Peyer's patch (tissue), 4 donors: ENCODE measurements around the gene AGAP1.

Source experiments
- POLR2A ChIP-seq, 2 donors: fragments of 450-650 bp; IDR thresholded peaks; one replicate each; pipeline ENCODE4 v1.5.1; 2017; ENCODE audit warnings: antibody characterized with exemption in 2 of 2, mild to moderate bottlenecking in 2 of 2, moderate library complexity in 2 of 2
- TF ChIP-seq, protein P1 (sequence below), 6 experiments: fragments of 450-650 bp in 4 of 6; fragments of 200-600 bp in 2 of 6; sonication (generic) in 1 of 6; IDR thresholded peaks; one replicate each; pipeline ENCODE4 v1.5.1; 2017 to 2019; ENCODE audit warnings: antibody characterized with exemption in 6 of 6, mild to moderate bottlenecking in 3 of 6, moderate library complexity in 1 of 6

DNA sequence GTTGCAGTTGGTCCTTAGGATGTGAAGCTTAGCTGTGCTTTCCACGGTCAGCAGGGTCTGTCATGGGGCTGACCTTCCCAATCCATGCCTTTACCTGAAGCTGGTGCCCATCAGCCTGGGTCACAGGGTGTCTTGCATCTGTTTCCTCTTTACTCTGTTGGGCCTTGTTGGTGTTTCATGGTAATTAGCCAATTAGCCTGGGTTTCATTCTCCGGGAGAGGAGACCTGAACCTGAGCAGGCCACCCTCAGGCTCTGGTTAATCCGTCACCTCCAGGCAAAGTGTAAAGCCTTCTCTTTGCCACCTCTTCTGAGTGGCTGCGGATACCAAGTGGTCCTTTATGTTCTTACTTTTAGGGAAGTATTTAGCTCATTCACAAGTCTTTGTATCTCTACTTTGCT lies 534.2 kb downstream of the AGAP1 start:
- no peak for TF ChIP-seq POLR2A (IDR thresholded peaks at IDR 0.05)
- TF ChIP-seq, protein P1, sequence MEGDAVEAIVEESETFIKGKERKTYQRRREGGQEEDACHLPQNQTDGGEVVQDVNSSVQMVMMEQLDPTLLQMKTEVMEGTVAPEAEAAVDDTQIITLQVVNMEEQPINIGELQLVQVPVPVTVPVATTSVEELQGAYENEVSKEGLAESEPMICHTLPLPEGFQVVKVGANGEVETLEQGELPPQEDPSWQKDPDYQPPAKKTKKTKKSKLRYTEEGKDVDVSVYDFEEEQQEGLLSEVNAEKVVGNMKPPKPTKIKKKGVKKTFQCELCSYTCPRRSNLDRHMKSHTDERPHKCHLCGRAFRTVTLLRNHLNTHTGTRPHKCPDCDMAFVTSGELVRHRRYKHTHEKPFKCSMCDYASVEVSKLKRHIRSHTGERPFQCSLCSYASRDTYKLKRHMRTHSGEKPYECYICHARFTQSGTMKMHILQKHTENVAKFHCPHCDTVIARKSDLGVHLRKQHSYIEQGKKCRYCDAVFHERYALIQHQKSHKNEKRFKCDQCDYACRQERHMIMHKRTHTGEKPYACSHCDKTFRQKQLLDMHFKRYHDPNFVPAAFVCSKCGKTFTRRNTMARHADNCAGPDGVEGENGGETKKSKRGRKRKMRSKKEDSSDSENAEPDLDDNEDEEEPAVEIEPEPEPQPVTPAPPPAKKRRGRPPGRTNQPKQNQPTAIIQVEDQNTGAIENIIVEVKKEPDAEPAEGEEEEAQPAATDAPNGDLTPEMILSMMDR (IDR thresholded peaks at IDR 0.05) = no peak
